Measurements from ENCODE around the gene BOLA1. TPM values are rescaled to one million over a fixed set of nuclear protein-coding genes. Genes with fewer than 3 reads are reported as not detected.
A peak's percentile ranks its signal among the peaks of the same experiment; 100 is the strongest.
"Not testable (repeated sequence)": the region's sequence is repeated elsewhere in the genome, so short reads cannot be mapped to it uniquely, and the experiment has no call there.

Gene BOLA1, protein sequence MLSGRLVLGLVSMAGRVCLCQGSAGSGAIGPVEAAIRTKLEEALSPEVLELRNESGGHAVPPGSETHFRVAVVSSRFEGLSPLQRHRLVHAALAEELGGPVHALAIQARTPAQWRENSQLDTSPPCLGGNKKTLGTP
- total RNA-seq, result 22.8 TPM

DNA sequence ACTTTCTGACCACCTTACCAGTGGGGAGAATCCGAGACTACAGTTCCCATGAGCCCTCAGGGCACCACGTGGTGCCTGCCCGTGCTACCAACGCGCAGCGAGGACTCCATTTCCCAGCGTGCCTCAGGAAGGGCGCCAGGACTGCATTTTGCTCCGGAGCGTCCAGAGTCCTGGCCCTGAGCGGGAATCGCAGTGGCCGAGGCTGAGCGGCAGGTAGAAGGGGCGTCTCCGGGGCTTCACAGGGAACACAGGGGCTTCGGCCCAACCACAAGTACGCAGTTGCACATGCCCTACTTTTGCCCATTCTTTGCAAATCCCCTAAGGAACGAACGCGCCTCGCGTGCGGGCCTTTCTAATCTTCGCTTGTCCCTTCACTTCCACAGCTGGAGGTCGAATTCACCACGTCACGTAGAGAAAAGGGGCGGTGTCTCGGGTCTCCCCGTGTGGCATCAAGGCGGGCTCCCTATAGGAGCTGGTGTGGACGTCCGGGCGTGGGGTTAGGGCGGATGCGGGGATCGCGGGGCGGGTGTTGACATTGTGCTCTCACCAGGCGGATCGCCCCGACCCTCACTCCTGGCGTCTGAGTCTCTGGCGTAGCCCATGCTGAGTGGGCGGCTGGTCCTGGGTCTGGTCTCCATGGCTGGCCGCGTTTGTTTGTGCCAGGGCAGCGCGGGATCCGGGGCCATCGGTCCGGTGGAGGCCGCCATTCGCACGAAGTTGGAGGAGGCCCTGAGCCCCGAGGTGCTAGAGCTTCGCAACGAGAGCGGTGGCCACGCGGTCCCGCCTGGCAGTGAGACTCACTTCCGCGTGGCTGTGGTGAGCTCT is at the start of gene BOLA1:
Gene BOLA1 (plus strand): TSS at position 109 of the 825 bp plus-strand sequence. CDS start 492 bp downstream, at position 601.
- peak; percentile 93 for DNase-seq (ENCODE audit: low spot score)

DNA sequence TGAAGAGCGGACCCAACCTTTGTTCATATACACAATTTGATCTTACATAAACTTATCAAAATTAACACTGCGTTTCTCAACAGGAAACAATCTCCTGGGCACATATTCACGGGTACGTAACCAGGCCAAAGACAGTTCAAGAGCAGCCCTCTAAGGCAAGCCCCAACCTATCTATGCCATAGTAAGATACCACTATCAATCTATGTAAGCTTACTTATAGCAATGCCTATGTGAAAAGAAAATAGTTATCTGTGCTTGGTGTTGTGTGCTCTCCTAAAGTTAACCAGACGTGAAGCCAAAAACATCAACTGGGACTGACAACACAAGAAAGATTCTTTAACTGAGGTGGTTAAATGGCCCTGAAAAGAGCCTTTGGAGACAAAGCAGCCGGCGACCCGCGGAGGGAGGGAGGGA is 49.4 kb upstream of the BOLA1 start:
- no peak for DNase-seq (ENCODE audit: low spot score)

DNA sequence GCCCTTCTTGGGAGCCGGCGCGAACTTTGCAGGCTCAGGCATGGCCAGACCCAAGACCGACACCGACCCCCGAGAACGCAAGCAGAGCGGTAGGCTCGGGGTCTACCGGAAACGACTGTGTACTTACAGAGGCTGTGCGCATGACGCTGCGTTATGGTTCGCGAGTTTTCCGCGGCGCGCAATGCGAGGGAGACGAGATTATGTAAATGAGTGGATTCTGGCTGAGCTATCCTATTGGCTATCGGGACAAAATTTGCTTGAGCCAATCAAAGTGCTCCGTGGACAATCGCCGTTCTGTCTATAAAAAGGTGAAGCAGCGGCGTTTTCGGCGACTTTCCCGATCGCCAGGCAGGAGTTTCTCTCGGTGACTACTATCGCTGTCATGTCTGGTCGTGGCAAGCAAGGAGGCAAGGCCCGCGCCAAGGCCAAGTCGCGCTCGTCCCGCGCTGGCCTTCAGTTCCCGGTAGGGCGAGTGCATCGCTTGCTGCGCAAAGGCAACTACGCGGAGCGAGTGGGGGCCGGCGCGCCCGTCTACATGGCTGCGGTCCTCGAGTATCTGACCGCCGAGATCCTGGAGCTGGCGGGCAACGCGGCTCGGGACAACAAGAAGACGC is 48.5 kb upstream of the BOLA1 start:
- DNase-seq (ENCODE audit: low spot score), result not testable (repeated sequence)

DNA sequence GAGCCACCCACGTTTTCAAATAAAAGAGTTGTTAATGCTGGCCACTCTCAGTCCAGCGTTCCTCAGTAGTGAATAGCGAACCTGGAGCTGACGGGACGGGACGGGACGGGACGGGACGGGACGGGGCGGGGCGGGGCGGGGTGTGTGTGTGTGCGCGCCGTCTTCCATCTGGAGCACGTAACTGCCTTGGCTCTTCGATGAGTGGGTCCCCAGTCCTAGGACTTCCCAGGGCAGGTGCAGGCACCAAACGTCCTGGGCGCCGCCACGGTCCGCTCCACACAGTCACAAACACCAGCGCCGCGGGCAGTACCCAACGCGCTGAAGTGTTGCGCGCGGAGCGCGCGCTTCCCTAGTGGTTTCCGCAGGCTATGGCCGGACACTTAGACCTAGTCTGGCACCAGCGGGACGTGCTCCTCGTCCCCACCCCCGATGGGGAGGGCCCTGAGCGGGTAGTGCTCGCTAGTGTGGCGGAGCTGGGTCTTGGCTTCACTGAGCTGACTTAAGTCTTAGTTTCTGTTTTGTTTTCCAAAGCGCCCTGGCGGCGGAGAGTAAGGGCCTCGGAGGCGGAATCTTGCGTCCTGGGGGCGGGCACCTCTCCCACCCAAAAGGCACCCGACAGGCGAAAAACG is 47.7 kb upstream of the BOLA1 start:
- not testable (repeated sequence) for DNase-seq (ENCODE audit: low spot score)

DNA sequence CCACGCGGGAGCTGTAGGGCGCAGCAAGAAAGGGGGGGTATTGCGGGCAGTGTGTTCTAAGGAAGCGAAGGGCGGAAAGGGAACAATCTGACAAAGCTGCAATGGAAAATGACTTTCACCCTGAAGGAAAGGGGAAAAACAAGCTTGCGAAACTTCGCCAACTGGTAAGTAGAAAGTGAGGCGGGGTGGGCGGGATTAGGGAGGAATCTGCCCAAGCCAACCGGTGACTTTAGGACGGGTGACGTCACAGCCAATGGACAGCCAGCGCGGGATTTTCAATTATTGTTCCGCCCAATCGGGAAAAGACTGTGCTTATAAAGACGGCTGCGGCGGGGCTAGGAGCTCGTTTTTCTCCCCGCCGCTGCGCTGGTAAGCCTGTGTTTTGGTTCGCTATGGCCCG is 47.1 kb upstream of the BOLA1 start:
- not testable (repeated sequence) for DNase-seq (ENCODE audit: low spot score)

DNA sequence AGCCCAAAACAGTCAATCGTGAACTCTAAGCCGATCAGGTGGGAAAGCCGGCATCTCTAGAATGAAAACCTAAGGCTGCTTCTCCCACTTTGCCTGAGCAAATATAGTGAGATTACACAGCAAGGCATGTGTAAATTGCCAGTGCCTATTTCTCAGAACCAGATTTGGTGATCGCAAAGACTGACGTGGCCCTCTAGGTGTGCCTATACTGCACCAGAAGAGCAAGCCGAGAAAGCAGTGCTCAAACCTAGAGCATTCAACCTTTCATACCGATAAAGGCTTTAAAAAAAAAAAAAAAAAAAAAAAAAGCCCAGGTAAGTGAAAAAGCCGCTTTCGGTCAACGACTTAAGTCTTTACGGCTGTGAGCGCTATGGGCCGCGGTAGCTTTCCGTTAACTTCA is 39.1 kb upstream of the BOLA1 start:
- not testable (repeated sequence) for DNase-seq (ENCODE audit: low spot score)

DNA sequence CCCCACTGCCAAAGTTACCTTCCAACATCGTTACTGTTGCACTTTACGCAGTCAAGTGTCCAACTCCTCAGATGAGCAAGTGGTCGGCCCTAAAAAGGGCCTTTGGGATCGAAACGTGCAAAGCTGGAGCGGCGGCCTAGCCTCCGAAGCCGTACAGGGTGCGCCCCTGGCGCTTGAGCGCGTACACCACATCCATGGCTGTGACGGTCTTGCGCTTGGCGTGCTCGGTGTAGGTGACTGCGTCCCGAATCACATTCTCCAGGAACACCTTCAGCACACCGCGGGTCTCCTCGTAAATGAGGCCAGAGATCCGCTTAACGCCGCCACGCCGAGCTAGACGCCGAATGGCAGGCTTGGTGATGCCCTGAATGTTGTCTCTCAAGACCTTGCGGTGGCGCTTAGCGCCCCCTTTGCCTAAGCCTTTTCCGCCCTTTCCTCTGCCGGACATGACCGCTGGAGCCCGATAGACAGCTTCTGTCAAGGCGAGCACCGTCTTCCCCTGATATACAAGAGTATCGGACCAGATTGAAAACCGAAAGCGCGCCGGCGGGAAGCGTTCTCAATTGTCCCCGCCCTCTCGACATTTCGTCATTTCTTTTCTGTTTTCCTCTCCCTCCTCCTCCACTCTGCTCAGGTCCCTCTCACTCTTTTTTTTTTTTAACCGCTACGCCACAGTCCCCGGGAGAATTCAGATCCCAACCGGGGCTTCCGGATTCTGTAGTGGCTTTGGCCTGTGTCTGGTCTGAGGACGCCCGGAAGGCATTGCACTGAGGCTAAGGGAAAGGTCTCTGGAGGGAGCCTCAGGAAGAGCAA is 38.5 kb upstream of the BOLA1 start:
- DNase-seq (ENCODE audit: low spot score), result not testable (repeated sequence)

DNA sequence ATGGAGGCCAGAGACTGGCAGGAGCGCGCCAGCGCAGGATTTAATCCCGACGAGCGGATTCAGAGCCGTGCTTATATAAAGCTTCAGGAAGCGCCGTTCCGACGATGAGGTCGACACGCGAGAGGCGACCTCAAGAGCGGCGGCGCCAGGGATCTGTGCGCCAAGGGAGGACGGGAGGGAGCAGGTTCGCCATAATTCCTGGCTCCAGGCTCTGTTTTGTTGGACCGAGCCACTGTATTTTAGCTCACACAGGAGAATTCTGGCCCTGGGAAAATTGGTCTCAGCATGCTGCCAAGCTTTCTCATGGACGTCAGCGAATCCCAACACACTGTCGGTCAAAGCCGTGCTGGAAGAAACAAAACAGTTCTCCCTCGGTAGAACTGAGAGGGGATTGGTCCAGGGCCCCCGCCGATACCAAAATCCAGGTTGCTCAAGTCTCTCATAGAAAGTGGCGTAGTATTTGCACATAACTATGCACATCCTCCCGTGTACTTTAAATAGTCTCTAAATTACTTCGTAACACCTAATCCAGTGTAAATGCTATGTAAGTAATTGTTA is 37.8 kb upstream of the BOLA1 start:
- not testable (repeated sequence) for DNase-seq (ENCODE audit: low spot score)

DNA sequence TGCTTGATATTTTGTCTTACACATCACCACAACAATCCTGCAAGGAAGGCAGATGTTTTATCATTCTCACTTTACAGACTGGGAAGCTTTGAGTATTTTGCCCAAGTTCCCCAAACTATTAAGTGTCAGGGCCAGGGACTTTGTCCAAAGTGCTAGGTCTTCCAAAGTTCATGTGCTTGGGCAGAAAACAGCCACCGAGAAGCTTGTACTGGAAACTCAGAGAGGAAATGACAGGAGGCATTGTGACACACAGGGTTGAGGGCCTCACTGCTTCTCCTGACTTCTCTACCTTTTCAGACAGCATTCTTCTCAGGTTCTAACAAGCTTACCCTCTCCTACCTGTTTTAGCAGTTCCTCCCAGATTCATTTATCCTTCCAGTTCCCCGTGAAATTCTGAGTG is 32.5 kb upstream of the BOLA1 start:
- not testable (repeated sequence) for DNase-seq (ENCODE audit: low spot score)

DNA sequence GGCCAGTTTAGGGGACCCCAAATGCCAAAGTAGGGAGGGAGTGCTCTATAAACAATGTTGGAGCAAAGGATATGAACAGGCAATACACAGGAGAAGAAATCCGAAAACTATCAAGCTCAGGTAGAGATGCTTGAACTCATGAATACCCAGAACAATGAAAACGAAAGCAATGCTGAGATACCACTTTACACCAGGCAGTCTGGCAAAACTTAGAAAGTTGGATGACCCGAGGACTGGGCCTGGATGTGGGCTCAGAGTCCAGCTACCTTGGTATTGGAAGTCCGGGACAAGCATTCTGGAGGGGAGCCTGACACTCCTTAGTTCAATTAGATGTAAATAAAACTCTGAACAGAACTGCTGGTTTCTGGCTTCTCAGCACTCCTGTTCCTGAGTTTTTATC is 26.3 kb upstream of the BOLA1 start:
- DNase-seq (ENCODE audit: low spot score), result not testable (repeated sequence)

DNA sequence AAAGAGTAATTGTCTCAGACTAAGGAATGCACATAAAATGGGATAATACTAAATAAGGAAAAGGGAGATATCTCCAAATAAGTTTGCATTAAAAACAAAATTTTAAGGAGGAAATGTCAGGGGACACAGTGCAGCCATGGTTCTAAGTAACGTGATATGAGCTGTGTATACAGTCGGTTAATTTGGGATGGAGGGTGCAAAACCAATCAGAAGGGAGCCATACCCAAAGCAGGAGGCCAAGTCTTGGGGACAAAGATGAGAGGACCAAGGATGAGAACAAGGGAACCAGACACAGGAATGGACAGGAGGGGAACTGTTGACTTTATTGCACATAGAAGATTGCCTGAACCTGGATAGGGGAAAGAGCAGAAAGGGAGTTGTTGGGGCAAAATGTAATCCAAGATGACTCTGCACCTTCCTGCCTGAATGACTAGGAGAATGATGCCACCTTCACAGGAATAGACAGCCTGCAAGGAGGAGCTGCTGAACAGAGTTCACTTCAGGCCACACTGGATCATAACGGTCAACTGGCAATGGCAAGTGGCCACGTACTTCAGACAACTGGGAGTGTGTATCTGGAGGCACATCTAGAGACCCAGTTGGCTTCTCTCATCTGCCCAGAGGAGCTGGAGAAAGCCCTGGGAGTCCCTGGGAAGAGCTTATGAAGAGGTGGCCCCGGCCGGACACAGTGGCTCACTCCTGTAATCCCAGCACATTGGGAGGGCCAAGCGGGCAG is 22.0 kb upstream of the BOLA1 start:
- DNase-seq (ENCODE audit: low spot score), result no peak

DNA sequence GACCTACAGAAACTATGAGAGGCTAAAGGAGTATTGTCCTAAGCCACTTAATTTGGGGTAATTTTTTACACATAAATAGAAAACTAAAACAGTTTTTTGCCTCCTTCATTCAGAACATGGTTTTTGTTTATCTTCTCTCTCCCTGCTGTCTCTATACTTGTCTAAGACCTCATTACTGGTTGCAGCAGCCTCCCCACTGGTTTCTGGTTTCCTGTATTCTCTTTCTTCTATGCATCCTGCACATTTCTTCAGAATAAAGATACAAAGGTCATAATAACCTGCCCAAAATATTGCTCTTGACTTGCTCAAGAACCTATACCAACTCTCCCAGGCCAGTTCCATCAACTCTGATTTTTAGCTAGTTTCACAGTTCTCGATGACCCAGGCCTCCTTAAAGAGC is 19.8 kb upstream of the BOLA1 start:
- no peak for DNase-seq (ENCODE audit: low spot score)

DNA sequence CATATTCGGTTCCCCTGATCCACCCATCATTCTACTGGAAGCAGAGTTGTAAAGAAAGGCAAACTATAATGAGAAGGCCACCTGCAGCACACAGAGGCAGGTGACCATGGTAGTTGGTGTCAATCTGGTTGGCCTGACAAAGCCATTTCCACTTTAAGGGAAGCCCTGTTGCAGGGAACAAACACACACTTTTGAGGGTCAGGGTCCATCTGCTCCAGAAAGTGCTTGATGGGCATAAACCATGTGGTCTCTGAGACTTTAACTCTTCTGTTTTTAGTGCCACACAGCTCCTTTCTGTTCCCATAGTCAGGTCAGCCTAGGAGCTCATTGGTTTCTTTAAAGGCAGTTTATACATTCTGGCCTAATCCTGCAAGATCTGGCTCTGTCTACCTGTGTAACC is 17.5 kb upstream of the BOLA1 start:
- no peak for DNase-seq (ENCODE audit: low spot score)

DNA sequence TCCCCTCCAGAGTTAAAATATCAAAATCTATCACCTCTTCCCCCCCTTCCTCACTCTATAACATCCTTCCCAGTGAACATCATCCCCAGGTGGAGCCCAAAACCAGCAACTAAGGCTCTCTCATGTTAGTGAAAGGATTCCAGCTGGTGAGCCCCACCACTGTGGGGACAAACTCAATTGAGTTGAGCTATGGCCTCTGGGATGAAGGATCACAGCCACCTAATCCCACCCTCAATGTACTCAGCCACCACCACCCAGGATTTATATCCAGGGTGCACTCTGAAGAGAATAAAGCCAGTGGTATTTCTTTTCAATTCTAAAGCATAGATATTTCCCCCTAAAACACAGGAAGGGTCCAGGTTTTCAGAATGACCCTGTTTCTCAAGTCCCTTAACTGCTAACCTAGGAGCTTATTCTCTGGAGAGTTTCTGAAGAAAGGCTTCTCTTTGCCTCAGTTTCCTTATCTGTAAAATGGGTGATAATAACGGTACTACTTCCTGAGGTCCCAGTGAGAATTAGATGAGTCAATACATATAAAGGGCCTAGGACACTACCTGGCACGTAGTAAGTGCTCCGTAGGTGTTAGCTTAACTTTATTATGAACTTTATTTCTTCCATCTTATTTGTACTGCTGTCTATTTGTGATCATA is 15.6 kb upstream of the BOLA1 start:
- no peak for DNase-seq (ENCODE audit: low spot score)

DNA sequence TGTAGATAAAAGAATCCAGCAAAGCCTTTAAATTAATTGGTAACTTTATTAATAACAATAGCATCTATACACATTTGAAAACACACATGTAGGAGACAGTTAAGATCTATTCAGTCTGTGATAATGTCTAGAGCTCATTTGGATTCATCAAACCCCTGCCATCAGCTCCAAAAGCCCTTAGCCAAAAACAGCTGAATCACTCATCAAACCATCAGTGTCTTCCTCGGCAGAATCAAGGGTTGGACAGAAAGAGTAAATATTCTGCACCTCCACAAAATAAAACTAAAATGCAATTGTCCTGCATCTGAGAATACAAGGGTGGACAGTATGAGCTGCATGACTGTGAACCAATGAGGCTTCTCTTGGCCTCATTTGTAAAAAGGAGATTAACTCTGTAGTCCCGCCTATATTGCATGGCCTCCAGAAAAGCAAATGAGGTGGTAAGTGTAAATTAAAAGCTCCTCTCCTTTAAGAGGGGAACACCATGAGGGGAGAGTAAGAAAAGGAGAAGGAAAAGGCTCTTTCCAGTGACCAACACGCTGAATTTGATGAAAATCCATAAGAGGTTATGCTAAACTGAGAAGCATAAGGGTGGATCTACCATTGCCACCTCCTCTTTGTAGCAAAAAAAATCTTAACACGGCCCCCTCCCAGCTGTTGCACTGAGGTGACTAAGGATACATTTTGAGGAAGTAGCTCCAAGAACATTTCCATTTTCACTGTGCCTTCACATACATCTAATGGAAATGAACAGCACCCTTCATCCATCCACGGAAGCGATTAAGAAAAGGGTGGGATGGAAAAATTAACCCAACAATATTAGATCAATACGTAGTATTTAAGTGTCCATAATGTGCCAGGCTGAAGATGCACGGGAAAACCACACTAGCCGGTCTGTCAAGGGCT is 14.7 kb upstream of the BOLA1 start:
- no peak for DNase-seq (ENCODE audit: low spot score)

DNA sequence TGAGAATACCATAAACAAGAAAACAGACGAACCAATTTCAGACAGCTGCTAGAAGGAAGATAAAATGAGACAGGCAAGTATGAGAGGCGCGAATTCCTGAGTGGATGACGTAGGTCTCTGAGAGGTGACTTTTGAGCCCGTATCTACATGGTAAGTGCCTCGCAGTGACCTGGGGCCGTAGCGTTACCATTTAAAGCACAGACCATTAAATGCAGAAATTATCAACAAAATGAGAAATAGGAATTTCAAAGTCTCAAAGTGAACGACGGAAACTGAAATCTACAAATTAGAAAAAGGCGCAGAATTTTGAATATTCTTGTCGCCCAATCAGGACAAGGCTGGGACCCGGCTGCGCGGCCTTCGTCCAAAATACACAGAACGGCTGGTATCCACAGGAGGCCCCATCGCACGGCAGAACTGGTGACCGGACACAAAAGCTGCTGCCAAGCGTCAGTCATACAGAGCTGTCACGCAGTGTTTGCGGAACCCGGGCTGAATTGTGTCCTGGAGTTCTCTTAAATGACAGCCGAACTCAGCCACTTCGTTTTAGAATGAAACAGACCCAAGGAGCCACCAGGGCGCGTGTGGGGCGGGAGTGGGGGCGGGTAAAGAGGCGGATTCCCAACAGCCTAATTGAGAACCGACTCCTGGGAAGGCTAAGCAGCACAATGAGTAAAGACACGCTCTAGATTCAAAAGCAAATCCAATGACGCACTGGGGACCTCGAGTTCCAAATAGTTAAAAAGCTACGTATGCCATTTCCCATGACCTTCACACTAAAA is 13.8 kb upstream of the BOLA1 start:
- DNase-seq (ENCODE audit: low spot score), result peak; percentile 89

DNA sequence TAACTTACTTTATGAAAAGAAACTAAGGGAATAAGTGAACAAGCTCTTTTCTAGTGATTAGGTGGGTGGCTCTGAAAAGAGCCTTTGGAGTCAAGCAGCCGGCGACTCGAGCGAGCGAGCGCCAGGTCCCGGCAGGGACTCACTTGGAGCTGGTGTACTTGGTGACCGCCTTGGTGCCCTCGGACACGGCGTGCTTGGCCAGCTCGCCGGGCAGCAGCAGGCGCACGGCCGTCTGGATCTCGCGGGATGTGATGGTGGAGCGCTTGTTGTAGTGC is 13.3 kb upstream of the BOLA1 start:
- DNase-seq (ENCODE audit: low spot score), result not testable (repeated sequence)

DNA sequence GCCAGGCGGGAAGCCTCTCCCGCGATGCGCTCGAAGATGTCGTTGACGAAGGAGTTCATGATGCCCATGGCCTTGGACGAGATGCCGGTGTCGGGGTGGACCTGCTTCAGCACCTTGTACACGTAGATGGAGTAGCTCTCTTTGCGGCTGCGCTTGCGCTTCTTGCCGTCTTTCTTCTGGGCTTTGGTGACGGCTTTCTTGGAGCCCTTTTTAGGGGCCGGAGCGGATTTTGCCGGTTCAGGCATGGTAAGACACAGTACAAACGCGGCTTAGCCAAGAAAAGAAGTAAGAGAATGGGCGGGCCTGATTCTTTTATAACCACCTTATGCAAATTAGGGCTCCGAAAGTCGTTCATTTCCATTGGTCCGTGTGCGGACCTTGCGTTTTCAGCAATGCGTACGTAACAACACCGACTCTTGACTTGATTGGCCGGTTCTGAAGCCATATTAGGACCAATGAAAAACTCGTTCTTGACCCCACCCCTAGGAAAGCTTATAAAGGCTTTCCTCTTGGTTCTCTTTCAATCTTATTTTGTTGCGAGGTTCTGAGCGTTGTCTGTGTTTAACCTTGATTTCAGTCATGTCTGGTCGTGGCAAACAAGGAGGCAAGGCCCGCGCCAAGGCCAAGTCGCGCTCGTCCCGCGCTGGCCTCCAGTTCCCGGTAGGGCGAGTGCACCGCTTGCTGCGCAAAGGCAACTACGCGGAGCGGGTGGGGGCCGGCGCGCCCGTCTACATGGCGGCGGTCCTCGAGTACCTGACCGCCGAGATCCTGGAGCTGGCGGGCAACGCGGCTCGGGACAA is 12.8 kb upstream of the BOLA1 start:
- DNase-seq (ENCODE audit: low spot score), result peak; percentile 97
